HL-60/S4 treated with phorbol 12-myristate 13-acetate at 8.2 ng/mL for 4 days and 3 days (cell line): ENCODE data around the gene MEG3.
"Not testable (repeated sequence)": the region's sequence is repeated elsewhere in the genome, so short reads cannot be mapped to it uniquely, and the experiment has no call there.

Experiments
- in situ Hi-C: fragments of 300-500 bp; cut with MboI; formaldehyde crosslinking; loops from 2 replicates; pipeline ENCODE4 v1.15.0; 2022; ENCODE audit warnings: low sequenced_read_pairs

Gene MEG3

GRCh38 chr14:100788517-100788916 is 37.4 kb upstream of the MEG3 start:
- in situ Hi-C loops, result no loop called here

GRCh38 chr14:100788942-100789341 is 37.0 kb upstream of the MEG3 start:
- in situ Hi-C loops, result no loop called here

DNA sequence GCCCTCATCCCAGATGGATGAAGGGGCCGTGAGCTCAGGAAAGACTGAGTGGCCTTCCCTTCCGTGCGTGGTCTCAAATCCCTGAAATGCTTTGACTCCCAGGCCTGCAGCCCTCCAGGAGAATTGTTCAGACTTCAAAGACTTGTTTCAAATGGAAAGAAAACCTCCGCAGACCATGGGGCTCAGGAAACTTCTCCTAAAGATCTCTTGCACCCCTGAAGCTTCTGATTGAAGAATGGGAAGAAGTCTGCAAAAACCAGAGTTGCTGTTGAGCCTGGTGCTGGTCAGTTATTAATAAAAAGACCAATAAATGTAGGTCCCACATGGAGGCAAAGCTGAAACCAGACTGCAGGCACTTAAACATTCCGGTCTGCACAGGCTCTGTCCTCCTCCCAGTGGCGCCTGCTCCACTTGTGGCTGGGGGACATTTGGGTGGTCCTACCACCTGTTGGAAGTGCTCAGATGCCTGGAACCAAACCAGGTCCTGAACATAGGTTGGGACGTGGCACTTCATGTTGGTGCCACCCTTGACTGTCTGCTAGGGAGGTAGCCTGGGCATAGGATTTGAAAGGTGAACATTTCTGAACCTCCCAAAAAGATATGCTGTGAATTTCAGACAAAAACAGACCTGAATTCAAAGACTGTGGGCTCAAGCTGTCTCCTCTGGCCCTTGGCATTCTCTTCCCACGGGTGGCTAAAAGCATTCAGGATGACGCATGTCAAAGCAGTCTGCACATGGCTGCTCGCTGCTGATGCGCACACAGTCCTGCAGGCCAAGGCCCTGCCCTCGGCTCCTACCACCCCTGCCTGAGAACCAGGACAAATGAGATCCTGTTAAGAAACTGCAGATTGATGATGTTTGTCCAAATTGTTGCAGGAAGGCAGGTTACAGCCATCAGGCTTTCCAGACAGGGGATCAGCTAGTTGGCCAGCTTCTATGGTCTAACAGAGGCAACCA is 36.2 kb upstream of the MEG3 start:
- in situ Hi-C loops, result no loop called here

DNA sequence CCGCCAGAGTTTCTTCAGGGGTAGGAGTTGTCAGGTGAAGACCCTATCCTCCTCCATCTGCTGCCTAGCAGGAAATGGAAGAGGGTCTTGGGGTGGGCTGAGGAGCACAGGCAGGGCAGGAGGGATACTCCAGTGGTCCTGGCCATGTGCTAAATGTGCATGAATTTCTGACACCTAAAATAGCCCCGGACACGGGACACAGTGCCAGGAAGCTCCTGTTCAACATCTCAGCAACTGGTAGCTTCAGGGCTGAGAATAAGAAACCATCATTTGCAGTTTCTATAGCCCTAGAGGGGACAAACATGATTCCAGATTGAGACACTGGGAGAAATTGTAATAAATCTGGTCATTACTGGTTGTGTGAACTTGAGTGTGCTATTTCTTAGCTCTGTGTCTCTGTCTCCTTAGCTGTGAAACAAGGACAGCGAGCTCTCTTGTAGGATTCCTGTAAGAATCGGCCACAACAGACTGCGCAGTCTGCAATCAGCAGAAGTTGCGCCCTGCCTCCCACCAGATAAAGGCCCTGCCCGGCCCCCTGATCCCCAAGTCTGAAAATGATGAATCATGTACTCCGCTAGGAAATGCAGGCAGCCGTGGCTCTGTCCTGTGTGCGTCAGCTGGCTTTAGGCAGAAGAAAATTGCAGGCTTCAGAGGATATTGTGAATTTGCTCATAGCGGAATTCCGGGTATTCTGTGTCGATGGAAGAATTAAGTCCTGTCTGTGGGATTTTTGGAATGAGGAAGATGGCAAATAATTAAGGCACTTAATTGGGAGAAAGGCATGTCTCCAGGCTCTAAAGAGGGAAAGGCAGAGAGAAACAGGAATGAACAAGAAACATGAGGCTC is 35.2 kb upstream of the MEG3 start:
- in situ Hi-C loops, result no loop called here

GRCh38 chr14:100791348-100791735 is 34.6 kb upstream of the MEG3 start:
- in situ Hi-C loops, result no loop called here

- in situ Hi-C loops, result no loop called here
Observed at GRCh38 chr14:100791995-100792394, 33.9 kb upstream of the MEG3 start.

- in situ Hi-C loops, result no loop called here
Observed at GRCh38 chr14:100796946-100797345, 29.0 kb upstream of the MEG3 start.

DNA sequence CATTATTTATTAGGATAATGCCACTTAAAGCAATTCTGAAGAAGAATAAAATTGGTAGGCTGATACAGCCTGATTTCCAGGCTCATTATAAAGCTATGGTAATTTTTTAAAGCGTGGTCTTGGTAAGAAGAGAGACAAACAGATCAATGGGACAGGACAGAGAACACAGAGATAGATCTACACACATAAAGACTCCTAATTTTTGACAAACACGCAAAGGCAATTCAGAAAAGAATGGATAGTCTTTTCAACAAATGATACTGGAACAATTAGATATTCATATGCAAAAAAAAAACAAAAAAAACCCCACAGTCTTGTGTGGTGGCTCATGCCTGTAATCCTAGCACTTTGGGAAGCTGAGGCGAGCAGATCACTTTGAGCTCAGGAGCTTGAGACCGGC is 25.9 kb upstream of the MEG3 start:
- in situ Hi-C loops, result no loop called here

- in situ Hi-C loops, result not testable (repeated sequence)
Observed at GRCh38 chr14:100801433-100801832, 24.5 kb upstream of the MEG3 start.

- in situ Hi-C loops, result no loop called here
Observed at GRCh38 chr14:100802179-100802578, 23.7 kb upstream of the MEG3 start.

GRCh38 chr14:100802766-100803165 is 23.2 kb upstream of the MEG3 start:
- in situ Hi-C loops, result no loop called here

DNA sequence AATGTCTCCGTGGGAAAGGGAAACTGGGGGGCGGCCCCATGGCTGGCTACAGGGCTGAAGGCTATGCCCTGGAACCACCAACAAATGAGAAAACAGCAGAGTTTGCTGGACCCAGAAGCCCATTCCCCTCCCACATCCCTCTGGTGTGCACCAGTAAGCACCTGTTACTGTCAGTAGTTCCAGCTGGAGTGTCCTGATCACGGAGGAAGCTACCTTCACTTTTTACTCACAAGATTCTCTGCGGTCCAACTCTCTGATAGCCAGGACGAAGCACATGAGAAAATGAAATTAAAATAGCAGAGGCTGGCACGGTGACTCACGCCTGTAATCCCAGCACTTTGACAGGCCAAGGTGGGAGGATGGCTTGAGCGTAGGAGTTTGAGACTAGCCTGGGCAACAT is 22.7 kb upstream of the MEG3 start:
- in situ Hi-C loops, result no loop called here

DNA sequence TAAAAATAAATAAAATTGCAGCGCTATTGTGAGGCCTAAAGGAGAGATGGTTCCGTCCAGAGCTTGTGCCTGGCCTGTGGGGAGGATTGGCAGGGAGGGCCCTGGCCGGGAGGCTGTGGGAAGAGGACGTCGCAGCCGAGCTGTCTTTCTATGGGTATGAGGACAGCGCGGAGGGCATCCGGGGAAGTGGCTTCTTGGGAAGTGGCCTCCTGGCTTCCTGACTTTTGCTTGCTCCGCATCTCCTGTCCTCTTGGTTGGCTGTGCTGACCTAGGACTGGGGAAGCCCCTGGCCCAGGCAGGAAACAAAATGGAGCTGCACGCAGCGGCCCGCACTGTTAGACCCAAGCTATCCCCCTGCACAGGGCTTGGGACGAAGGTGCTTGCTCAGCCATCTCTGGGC is 22.2 kb upstream of the MEG3 start:
- in situ Hi-C loops, result no loop called here

GRCh38 chr14:100804138-100804537 is 21.8 kb upstream of the MEG3 start:
- in situ Hi-C loops, result no loop called here

GRCh38 chr14:100804558-100805309 is 21.2 kb upstream of the MEG3 start:
- in situ Hi-C loops, result no loop called here

DNA sequence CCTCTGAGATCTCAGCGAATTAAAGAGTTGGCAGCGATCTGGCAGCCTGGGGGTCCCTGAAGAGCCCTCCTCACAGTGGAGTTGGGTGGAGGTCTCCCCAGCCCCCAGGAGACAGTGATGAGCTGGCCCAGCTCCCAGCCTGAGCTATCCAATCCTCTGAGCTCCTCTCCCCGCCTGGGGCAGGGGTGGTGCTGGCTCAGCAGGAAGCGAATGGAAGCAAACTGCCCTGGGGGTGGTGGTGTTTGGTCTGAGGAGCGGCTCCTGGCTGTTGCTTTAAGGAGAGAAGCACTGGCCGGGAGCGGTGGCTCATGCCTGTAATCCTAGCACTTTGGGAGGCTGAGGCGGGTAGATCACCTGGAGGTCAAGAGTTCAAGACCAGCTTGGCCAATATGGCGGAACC is 19.5 kb upstream of the MEG3 start:
- in situ Hi-C loops, result no loop called here

GRCh38 chr14:100807496-100807895 is 18.4 kb upstream of the MEG3 start:
- in situ Hi-C loops, result no loop called here

DNA sequence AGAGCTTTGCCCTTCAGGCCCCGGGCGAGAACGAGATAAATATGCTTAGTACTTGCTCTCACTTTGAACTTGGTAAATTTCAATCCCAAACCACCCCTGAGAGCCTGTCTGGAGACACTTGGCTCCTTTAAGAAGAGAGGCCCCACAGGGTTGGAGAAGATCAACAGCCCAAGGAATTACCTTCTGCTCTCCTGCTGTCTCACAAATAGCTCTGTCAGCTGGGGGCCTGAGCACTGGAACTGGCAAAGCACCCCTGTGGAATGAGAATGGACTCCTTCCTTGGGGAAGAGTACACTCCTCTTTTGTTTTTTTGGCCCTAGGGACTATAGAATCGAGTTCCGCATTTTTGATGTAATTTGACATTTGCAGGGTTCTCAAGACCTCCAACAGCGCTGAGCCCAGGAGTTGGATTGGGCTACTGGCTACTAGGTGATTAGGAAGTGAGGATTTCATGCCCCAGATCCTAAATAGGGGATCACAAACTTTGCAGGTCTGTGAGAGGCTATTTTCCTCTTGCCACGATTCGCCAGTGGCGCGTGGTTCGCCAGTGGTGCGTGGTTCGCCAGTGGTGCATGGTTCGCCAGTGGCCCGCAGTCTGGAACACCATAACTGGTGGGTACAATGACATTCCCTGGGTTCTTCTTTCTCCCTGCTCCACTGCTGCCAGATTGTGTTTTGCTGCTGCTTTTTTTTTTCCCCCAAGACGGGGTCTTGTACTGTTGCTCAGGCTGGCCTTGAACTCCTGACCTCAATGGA is 17.8 kb upstream of the MEG3 start:
- in situ Hi-C loops, result no loop called here

GRCh38 chr14:100810435-100810834 is 15.5 kb upstream of the MEG3 start:
- in situ Hi-C loops, result no loop called here

- in situ Hi-C loops, result no loop called here
Observed at GRCh38 chr14:100810861-100811461, 15.0 kb upstream of the MEG3 start.
